ENCODE results near the gene GIPC2. TPM values are rescaled to one million over a fixed set of nuclear protein-coding genes. Genes with fewer than 3 reads are reported as not detected.
"Not testable (repeated sequence)": the region's sequence is repeated elsewhere in the genome, so short reads cannot be mapped to it uniquely, and the experiment has no call there.

GIPC2 gene, protein sequence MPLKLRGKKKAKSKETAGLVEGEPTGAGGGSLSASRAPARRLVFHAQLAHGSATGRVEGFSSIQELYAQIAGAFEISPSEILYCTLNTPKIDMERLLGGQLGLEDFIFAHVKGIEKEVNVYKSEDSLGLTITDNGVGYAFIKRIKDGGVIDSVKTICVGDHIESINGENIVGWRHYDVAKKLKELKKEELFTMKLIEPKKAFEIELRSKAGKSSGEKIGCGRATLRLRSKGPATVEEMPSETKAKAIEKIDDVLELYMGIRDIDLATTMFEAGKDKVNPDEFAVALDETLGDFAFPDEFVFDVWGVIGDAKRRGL
- total RNA-seq, result under 1 TPM; 0.34 to 0.37 TPM

- Mint-ChIP-seq H3K9me3 (ENCODE audit: insufficient read depth) (no peaks in the 10 kb centered on the region), H3K4me3 (peak within 1 kb of the TSS; percentile 76), H3K27me3 (ENCODE audit: low read depth) (peaks cover 26% of the 10 kb centered on the region), H3K27ac (no peak within 1 kb of the TSS), H3K4me1 (ENCODE audit: low read depth) (peaks cover 30% of the 10 kb centered on the region), H3K36me3 (ENCODE audit: low read depth) (no peaks in the 10 kb centered on the region)
- ATAC-seq (peak; percentile 73), DNase-seq (peak; percentile 36)
- ChIA-PET POLR2A (interaction anchor here (0.8 to 2.9 kb wide), 2 partner anchors 39 to 42 kb away, joined by 4 to 23 read pairs; partner anchors contain the start of gene DNAJB4), CTCF (interaction anchor here (1.7 kb wide), 1 partner anchor 68 kb away, joined by 4 read pairs; the partner anchor contains the start of gene FUBP1)
Measured at GRCh38 chr1:78045926-78046778, at the start of gene GIPC2. GIPC2 (plus strand) TSS chr1:78045966; CDS start chr1:78046095, 129 bp downstream.

DNA sequence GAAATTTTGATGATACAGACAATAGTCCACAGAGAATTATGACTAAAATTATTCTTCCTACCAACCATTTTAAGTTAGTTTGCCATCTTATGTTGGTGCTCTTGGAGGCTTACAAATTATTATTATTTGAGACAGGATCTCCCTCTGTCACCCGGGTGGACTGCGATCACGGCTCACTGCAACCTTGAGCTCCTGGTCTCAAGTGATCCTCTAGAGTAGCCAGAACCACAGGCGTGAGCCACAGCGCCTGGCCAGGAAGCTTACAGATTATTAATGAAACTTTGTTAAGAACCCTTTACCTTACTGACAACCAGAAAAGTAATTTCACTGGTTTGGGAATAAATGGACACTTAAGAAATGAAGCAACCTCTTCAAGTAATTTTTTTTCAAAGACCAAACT lies 49.0 kb upstream of the GIPC2 start:
- Mint-ChIP-seq H3K27ac (no peak overlapping the region), H3K4me3 (no peak overlapping the region), H3K27me3 (ENCODE audit: low read depth) (no peaks in the 10 kb centered on the region), H3K36me3 (ENCODE audit: low read depth) (peaks cover 15% of the 10 kb centered on the region), H3K9me3 (ENCODE audit: insufficient read depth) (no peaks in the 10 kb centered on the region), H3K4me1 (ENCODE audit: low read depth) (no peaks in the 10 kb centered on the region)
- CTCF ChIA-PET, result no interaction called here
- POLR2A ChIA-PET, result interaction anchor here (0.5 to 4.4 kb wide), 2 partner anchors 8 to 16 kb away, joined by 4 to 29 read pairs; partner anchors contain the start of gene DNAJB4
- DNase-seq, result no peak
- ATAC-seq, result no peak

- CTCF ChIA-PET; H3K4me3 Mint-ChIP-seq; H3K9me3 Mint-ChIP-seq (ENCODE audit: insufficient read depth); DNase-seq; H3K27me3 Mint-ChIP-seq (ENCODE audit: low read depth); ATAC-seq; H3K36me3 Mint-ChIP-seq (ENCODE audit: low read depth); H3K27ac Mint-ChIP-seq: not testable (repeated sequence)
- POLR2A ChIA-PET, result interaction anchor here (7.4 kb wide), 1 partner anchor 22 kb away, joined by 317 read pairs; the partner anchor contains the start of gene FUBP1
- peaks cover 12% of the 10 kb centered on the region for H3K4me1 Mint-ChIP-seq (ENCODE audit: low read depth)
Measured at GRCh38 chr1:78000536-78000935, 45.2 kb upstream of the GIPC2 start.

DNA sequence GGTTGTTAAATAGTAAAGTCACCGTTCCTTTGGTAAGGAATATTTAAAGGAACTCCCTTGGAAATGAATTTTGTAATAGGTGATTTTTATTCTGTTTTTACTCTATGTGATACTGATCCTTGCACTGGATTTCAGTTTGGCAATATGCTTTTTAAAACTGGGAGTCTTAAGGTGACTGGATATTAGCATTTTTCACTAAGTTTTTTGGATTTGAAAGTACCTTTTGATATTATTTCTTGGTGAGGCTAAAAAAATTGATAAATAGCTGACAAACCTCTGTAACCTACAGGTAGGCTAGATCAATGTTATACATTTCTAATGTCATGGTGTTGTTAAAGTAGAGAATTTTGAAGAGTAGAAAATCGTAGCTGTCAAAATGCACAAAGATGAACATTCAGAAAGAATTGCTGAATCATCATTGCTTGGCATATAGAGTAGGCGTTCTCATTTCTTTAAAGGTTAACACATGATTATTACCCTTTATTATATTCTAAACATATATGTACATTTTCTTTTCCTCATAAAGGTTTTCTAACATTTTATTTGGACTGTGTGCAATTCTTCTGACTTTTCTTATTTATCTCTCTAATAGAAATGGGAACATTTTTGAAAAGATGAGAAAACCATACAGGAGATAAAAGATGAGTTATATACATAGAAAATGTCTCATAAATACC lies 42.6 kb upstream of the GIPC2 start:
- H3K4me3 Mint-ChIP-seq, result peak overlapping the region; percentile 38
- H3K9me3 Mint-ChIP-seq (ENCODE audit: insufficient read depth), result no peaks in the 10 kb centered on the region

GRCh38 chr1:78003882-78004718 lies 41.7 kb upstream of the GIPC2 start:
- ATAC-seq, result peak; percentile 59
- peak; percentile 58 for DNase-seq
- ChIA-PET POLR2A (interaction anchor here (0.6 to 7.4 kb wide), 41 partner anchors 10 to 661 kb away, joined by 3 to 317 read pairs (median 4); partner anchors contain the start of genes FUBP1, GIPC2, IFI44L and MIGA1), CTCF (interaction anchor here (0.7 to 5.8 kb wide), 13 partner anchors 9 to 613 kb away, joined by 3 to 60 read pairs (median 4); partner anchors contain the start of gene FUBP1)
- Mint-ChIP-seq H3K27ac (peak overlapping the region; percentile 94), H3K4me3 (peak overlapping the region; percentile 93), H3K4me1 (ENCODE audit: low read depth) (peaks cover 32% of the 10 kb centered on the region), H3K36me3 (ENCODE audit: low read depth) (peaks cover 2% of the 10 kb centered on the region), H3K27me3 (ENCODE audit: low read depth) (no peaks in the 10 kb centered on the region), H3K9me3 (ENCODE audit: insufficient read depth) (no peaks in the 10 kb centered on the region)

More for the DNA sequence above, 42.6 kb upstream of the GIPC2 start:
- Mint-ChIP-seq H3K4me1 (ENCODE audit: low read depth) (peaks cover 29% of the 10 kb centered on the region), H3K27ac (no peak overlapping the region), H3K27me3 (ENCODE audit: low read depth) (no peaks in the 10 kb centered on the region), H3K36me3 (ENCODE audit: low read depth) (peaks cover 2% of the 10 kb centered on the region)
- POLR2A ChIA-PET, result interaction anchor here (0.7 to 7.4 kb wide), 10 partner anchors 9 to 646 kb away, joined by 3 to 317 read pairs (median 8); partner anchors contain the start of genes FUBP1 and USP33
- CTCF ChIA-PET, result interaction anchor here (0.8 to 5.8 kb wide), 5 partner anchors 8 to 111 kb away, joined by 3 to 60 read pairs (median 7); partner anchors contain the start of gene FUBP1
- DNase-seq, result no peak
- no peak for ATAC-seq

GRCh38 chr1:78004719-78005447 lies 40.9 kb upstream of the GIPC2 start, which contains the start of gene DNAJB4:
DNAJB4 (plus strand) TSS chr1:78004939; CDS start chr1:78005111, 172 bp downstream.
- peak; percentile 86 for DNase-seq
- Mint-ChIP-seq H3K4me3 (peak within 1 kb of the TSS; percentile 93), H3K27ac (peak within 1 kb of the TSS; percentile 94), H3K27me3 (ENCODE audit: low read depth) (no peaks in the 10 kb centered on the region), H3K36me3 (ENCODE audit: low read depth) (peaks cover 2% of the 10 kb centered on the region), H3K4me1 (ENCODE audit: low read depth) (peaks cover 35% of the 10 kb centered on the region), H3K9me3 (ENCODE audit: insufficient read depth) (no peaks in the 10 kb centered on the region)
- CTCF ChIA-PET, result interaction anchor here (0.7 to 5.8 kb wide), 12 partner anchors 9 to 615 kb away, joined by 3 to 60 read pairs (median 5); partner anchors contain the start of genes FUBP1 and IFI44L
- ATAC-seq, result peak; percentile 98
- POLR2A ChIA-PET, result interaction anchor here (0.6 to 7.4 kb wide), 38 partner anchors 9 to 646 kb away, joined by 3 to 317 read pairs (median 4); partner anchors contain the start of genes FUBP1, GIPC2, IFI44L and MIGA1

DNA sequence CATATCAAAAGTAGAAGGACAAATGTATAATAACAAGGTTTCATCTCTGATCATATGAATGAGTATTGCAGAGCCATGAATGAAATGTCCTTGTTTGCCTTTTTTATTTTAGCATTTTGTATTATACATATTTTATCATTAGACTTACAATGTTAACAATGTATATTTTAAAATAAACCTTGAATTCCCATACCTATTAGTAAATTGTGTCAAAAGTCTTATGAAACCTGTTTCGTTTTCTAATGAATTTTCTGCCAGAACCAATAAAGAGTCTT lies 40.4 kb upstream of the GIPC2 start:
- no peak for ATAC-seq
- H3K4me3 Mint-ChIP-seq, result peak overlapping the region; percentile 93
- H3K27me3 Mint-ChIP-seq (ENCODE audit: low read depth), result no peaks in the 10 kb centered on the region
- ChIA-PET CTCF (interaction anchor here (1.3 to 5.8 kb wide), 6 partner anchors 9 to 615 kb away, joined by 3 to 60 read pairs (median 6); partner anchors contain the start of genes FUBP1 and IFI44L), POLR2A (interaction anchor here (0.9 to 7.4 kb wide), 16 partner anchors 9 to 646 kb away, joined by 3 to 317 read pairs (median 6); partner anchors contain the start of genes FUBP1, GIPC2, IFI44L and MIGA1)
- peaks cover 36% of the 10 kb centered on the region for H3K4me1 Mint-ChIP-seq (ENCODE audit: low read depth)
- H3K9me3 Mint-ChIP-seq (ENCODE audit: insufficient read depth), result no peaks in the 10 kb centered on the region
- peak overlapping the region; percentile 94 for H3K27ac Mint-ChIP-seq
- H3K36me3 Mint-ChIP-seq (ENCODE audit: low read depth), result peaks cover 2% of the 10 kb centered on the region
- DNase-seq, result no peak

DNA sequence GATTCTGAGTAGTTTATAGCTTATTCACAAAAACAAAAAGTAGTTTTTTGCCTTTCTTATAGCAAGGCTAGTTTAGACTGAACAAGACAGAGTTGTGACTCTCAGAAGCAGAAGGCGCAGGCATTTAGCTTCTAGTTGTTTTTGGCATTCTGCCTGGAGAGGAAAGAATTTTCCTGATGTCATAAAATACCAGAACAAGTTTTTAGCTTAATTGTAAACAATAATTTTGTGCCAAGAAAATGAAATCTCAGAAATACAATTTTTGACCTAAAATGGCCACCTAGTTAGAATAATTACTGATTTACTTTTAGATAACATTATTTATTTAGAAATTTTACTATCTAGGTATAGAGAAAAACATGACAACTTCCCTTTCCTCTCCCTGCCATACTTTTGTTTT lies 40.0 kb upstream of the GIPC2 start:
- ChIA-PET CTCF (interaction anchor here (1.3 to 5.8 kb wide), 3 partner anchors 25 to 614 kb away, joined by 5 to 60 read pairs (median 30); partner anchors contain the start of genes FUBP1 and IFI44L), POLR2A (interaction anchor here (0.9 to 7.4 kb wide), 5 partner anchors 27 to 226 kb away, joined by 3 to 317 read pairs (median 6); partner anchors contain the start of genes FUBP1 and MIGA1)
- Mint-ChIP-seq H3K4me1 (ENCODE audit: low read depth) (peaks cover 36% of the 10 kb centered on the region), H3K4me3 (peak overlapping the region; percentile 93), H3K36me3 (ENCODE audit: low read depth) (peaks cover 2% of the 10 kb centered on the region), H3K27ac (peak overlapping the region; percentile 35), H3K9me3 (ENCODE audit: insufficient read depth) (no peaks in the 10 kb centered on the region), H3K27me3 (ENCODE audit: low read depth) (no peaks in the 10 kb centered on the region)
- ATAC-seq, result no peak
- no peak for DNase-seq

DNA sequence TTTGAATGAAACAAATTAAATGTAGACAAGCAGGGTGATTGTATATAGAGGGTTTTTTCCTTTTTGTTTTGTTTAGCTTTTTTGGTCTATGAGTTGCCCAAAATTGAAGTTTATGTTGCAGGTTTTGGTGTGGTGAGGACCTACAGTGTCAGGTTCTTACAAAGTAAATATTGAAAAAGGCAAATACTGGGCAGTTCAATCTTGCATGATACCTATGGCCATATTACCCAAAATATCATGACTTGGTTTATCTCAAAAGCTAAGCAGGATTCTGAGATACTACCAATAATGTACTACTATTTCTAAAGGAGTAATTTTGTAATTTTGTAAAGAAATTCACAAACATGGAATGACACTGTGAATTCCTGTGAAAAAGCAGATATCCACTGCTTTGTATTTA lies 39.2 kb upstream of the GIPC2 start:
- no peaks in the 10 kb centered on the region for H3K9me3 Mint-ChIP-seq (ENCODE audit: insufficient read depth)
- ChIA-PET CTCF (interaction anchor here (1.0 to 5.8 kb wide), 3 partner anchors 21 to 108 kb away, joined by 3 to 60 read pairs (median 30); partner anchors contain the start of gene FUBP1), POLR2A (interaction anchor here (0.7 to 7.4 kb wide), 3 partner anchors 28 to 48 kb away, joined by 4 to 317 read pairs (median 6); partner anchors contain the start of gene FUBP1)
- ATAC-seq (no peak), DNase-seq (no peak)
- peak overlapping the region; percentile 93 for H3K4me3 Mint-ChIP-seq
- H3K36me3 Mint-ChIP-seq (ENCODE audit: low read depth), result peaks cover 2% of the 10 kb centered on the region
- H3K27ac Mint-ChIP-seq, result no peak overlapping the region
- H3K4me1 Mint-ChIP-seq (ENCODE audit: low read depth), result peaks cover 36% of the 10 kb centered on the region
- H3K27me3 Mint-ChIP-seq (ENCODE audit: low read depth), result no peaks in the 10 kb centered on the region

Measured in activated CD8-positive, alpha-beta T cell treated with anti-CD3 and anti-CD28 coated beads, Interleukin-2, amount 10 ng/mL, durations not matched to agents 7 days and 5 days (primary cell).